T follicular helper cell (primary cell): ENCODE results near the gene SAA1.

ENCODE experiments used
- DNase-seq: peaks from one replicate; pipeline ENCODE4 v3.0.0-alpha.2; 2020; ENCODE audit warnings: low read depth

Gene SAA1

DNA sequence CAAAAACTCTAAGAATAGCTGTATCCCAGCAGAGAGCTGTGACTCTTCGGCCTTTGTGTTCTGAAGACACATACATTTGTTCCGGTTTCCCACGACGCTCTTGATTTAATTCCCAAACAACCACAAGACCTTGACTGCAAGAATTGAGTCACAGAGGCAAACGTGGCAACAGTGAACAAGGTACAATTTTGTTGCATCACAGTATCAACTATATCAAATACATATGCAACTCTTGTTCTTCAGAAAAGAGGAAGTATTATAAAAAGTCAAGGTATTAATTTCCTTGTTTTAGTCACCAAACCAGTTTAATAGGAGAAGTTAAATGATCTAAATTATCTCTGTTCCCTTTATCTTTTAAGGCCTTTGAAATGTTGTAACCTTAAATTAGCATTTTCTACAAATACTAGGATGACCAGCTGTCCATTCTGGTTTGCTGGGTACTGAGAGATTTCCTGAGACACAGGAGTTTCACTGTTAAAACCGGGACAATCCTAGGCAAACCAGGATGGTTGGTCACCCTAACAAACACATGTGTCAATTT lies 44.8 kb downstream of the SAA1 start:
- no peak for DNase-seq

DNA sequence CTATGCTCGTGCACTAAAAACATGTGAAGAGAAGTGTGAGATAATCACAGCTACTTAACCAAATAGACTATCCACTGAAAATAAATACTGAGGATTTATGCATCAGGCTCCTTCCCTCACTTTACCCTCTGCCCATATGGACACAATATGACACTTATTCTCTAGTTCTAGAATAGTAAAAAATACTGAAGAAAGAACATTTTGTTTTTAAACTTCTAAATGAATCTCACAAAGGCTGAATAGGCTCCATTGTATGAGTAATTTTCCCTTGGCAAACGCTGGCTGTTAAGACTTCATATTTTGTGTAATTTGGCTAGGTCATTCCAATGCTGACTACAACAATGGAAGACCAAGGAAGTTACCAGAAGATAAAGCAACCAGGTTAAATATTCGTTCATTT lies 45.9 kb downstream of the SAA1 start:
- no peak for DNase-seq

DNA sequence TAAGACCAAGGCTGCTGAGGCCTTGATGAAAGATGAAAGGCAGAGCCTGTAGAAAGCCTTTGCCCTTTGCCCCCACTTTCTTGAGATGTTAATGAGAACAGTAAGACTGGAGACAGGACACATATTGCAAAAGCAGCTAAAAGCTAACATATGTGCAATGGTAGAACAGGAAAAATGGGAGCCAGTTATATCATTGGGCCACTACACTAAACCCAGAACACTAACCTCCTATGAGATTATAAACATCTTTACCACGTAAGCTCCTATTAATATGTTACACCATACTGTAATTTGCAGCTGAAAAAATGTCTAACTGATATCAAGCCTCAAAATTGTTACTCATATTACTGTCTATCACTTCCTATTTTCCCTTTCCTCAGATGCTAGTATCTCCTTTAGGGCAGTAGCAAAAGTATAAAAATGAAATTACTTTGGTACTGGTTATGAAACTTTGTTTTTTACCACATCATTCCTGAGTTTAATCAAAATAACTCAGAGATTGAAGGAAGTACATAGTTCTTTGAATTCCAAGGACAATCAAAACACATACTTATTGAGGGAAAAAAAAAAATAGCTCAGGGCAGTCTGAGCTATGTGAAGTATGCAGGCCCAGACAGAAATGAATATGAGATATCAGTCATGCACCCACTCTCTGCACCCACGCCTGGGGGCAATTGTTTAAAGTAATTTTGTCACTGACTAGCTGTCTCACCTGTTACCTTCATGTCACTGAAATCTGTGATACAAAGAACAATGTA lies 46.8 kb downstream of the SAA1 start:
- no peak for DNase-seq

DNA sequence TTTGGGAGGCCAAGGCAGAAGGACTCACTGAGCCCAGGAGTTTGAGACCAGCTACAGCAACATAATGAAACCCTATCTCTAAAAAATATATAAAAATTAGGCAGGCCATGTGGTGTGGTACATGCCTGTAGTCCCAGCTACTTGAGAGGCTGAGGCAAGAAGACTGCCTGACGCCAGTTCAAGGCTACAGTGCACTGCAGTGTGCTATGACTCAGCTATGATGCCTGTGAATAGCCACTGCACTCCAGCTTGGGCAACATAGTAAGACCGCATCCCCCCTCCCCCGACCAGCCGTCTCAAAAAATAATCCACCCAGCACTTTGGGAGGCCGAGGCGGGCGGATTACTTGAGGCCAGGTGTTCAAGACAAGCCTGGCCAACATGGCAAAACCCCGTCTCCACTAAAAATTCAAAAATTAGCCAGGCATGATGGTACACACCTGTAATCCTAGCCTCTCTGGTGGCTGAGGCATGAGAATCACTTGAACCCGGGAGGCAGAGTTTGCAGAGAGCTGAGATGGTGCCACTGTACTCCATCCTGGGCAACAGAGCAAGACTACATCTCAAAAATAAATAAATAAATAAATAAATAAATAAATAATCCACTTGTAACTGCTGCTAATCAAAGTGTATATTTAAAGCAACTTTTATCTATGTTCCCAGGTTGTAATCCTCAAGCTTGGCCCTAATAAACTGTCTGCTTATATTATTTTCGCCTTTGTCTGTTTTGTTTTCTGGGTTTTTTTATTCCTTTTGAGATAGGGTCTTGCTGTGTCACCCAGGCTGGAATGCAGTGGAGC lies 48.1 kb downstream of the SAA1 start:
- DNase-seq, result no peak

DNA sequence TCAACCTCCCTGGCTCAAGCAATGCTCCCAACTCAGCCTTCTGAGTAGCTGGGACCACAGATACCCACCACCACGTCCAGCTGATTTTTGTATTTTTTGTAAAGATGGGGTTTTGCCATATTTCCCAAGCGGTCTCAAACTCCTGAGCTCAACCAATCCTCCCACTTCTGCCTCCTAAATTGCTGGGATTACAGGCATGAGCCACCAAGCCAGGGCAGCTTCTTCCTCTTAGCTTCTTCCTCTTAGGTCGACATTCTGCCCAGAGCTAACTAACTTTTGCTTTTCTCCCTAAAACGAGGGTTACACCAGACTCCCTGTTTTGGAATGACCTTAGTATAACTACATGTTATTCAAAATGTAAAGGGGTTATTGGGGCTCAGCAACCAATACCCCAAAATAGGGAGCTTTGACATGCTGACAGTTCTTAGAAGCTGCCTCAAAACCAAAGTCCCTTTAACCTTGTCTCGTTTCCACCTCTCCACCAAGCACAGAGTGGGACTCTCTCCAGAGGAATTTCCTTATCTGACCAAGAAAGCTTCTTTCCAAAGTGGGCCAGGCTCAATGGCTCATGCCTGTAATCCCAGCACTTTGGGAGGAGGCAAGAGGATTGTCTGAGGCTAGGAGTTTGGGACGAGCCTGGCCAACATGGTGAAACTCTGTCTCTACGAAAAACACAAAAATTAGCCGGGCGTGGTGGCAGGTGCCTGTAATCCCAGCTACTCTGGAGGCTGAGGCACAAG lies 48.9 kb downstream of the SAA1 start:
- DNase-seq, result no peak

DNA sequence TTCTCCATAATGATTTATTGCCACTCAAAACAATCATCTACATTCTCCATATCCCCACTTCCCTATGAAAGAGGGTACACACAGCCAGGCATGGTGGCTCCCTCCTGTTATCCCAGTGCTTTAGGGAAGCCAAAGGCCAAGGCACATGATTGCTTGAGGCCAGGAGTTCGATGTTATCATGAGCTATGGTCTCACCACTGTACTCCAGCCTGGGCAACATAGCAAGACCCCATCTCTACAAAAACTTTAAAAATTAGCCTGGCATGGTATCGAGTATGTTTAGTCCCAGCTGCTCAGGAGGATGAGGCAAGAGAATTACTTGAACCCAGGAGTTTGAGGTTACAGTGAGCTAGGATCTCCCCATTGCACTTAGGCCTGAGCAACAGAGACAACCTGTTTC lies 49.8 kb downstream of the SAA1 start:
- no peak for DNase-seq

DNA sequence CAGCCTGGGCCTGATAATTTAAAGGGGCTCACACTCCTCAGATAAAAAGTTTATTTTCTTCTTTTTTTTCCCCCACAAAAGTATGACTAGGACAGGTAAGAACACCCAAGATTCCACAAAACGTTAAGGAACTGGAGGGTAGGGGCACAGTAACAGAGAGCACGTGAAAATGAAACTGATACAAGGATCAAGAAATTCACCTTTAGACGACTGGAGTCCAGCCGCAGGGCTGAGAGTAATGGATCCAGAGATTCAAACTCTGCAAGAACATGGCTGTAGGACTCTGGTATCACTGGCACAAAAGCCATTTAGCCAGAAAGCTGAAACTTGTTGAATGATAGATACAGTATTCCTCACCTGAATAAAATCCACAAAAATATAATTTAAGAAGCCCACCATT lies 51.5 kb downstream of the SAA1 start:
- DNase-seq, result no peak
